ENCODE results near the gene ARMC5.
"Not testable (repeated sequence)": the region's sequence is repeated elsewhere in the genome, so short reads cannot be mapped to it uniquely, and the experiment has no call there.

The ARMC5 gene

GRCh38 chr16:31458844-31459686 lies at the start of gene ARMC5:
ARMC5 (plus strand) TSS chr16:31459501; CDS start chr16:31459525, 24 bp downstream.
- H3K9me3 Mint-ChIP-seq = no peaks in the 10 kb centered on the region
- H3K27me3 Mint-ChIP-seq (ENCODE audit: low read depth) = no peaks in the 10 kb centered on the region
- H3K4me3 Mint-ChIP-seq = peak within 1 kb of the TSS; percentile 87
- peak within 1 kb of the TSS; percentile 96 for H3K27ac Mint-ChIP-seq
- peaks cover 15% of the 10 kb centered on the region for H3K36me3 Mint-ChIP-seq (ENCODE audit: low read depth)
- peaks cover 35% of the 10 kb centered on the region for H3K4me1 Mint-ChIP-seq (ENCODE audit: low read depth)

DNA sequence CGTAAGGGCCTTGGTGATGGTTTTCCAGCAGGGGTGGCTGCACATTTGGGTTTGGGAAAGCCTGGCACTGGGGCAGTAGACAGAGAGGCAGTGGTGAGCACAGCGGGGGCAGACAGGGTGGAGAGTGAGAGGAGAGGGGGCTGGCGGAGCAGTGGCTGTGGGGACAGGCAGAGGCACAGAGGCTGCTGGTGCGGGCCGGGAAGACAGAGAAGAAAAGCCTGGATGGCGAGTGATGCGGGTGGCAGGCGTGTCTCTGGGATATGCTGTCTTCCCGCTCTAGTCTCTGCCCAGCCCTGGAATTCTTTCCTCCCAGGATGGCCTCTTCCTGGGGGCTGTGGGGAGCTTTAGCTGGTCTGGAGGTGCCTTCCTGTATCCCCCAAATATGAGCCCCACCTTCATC lies 49.2 kb upstream of the ARMC5 start:
- Mint-ChIP-seq H3K27ac (no peak overlapping the region), H3K27me3 (ENCODE audit: low read depth) (peaks cover 14% of the 10 kb centered on the region), H3K36me3 (ENCODE audit: low read depth) (no peaks in the 10 kb centered on the region), H3K9me3 (no peaks in the 10 kb centered on the region), H3K4me1 (ENCODE audit: low read depth) (peaks cover 12% of the 10 kb centered on the region), H3K4me3 (no peak overlapping the region)

DNA sequence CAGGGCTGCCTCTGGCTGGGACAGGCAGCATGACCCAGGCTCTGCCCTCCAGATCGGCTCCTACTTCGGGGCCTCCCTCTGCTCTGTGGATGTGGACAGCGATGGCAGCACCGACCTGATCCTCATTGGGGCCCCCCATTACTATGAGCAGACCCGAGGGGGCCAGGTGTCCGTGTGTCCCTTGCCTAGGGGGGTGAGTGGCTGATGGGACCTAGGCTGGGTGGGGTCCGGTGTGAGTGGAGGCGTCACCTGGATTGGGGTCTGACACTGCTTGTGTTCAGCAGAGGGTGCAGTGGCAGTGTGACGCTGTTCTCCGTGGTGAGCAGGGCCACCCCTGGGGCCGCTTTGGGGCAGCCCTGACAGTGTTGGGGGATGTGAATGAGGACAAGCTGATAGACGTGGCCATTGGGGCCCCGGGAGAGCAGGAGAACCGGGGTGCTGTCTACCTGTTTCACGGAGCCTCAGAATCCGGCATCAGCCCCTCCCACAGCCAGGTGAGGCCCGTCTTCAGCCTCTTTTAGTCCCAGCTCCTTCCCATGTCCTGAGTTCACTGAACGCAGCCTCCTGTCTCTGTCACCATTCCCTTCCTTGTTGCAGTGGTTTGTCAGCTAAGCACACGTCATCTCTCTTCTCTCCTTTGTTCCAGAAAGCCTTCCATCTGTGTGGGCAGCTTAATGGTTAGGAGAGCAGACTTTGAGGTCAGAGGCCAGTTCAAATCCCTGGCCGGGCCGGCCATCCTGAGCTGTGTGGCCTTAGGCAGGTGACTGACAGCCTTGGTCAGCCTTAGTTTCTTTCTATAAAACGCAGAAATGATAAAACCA lies 48.1 kb upstream of the ARMC5 start:
- Mint-ChIP-seq H3K9me3 (no peaks in the 10 kb centered on the region), H3K36me3 (ENCODE audit: low read depth) (no peaks in the 10 kb centered on the region), H3K4me1 (ENCODE audit: low read depth) (peaks cover 19% of the 10 kb centered on the region), H3K27me3 (ENCODE audit: low read depth) (peaks cover 14% of the 10 kb centered on the region), H3K27ac (no peak overlapping the region), H3K4me3 (no peak overlapping the region)

DNA sequence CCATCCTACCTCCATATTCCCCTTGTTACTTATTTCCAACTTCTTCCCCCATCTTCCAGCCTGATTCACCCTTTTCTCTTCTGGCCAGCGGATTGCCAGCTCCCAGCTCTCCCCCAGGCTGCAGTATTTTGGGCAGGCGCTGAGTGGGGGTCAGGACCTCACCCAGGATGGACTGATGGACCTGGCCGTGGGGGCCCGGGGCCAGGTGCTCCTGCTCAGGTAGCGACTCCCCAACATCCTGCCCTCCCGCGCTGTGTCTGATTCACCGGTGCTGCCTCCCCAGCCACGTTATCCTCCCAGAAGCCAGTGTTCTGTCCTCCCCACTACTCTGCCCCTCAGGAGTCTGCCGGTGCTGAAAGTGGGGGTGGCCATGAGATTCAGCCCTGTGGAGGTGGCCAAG lies 46.6 kb upstream of the ARMC5 start:
- Mint-ChIP-seq H3K9me3 (no peaks in the 10 kb centered on the region), H3K4me1 (ENCODE audit: low read depth) (peaks cover 23% of the 10 kb centered on the region), H3K27ac (no peak overlapping the region), H3K27me3 (ENCODE audit: low read depth) (peaks cover 11% of the 10 kb centered on the region), H3K4me3 (no peak overlapping the region), H3K36me3 (ENCODE audit: low read depth) (no peaks in the 10 kb centered on the region)

GRCh38 chr16:31413381-31413780 lies 45.9 kb upstream of the ARMC5 start:
- peaks cover 6% of the 10 kb centered on the region for H3K36me3 Mint-ChIP-seq (ENCODE audit: low read depth)
- H3K9me3 Mint-ChIP-seq = peaks cover 6% of the 10 kb centered on the region
- no peak overlapping the region for H3K27ac Mint-ChIP-seq
- no peak overlapping the region for H3K4me3 Mint-ChIP-seq
- peaks cover 29% of the 10 kb centered on the region for H3K4me1 Mint-ChIP-seq (ENCODE audit: low read depth)
- peaks cover 12% of the 10 kb centered on the region for H3K27me3 Mint-ChIP-seq (ENCODE audit: low read depth)

- peaks cover 6% of the 10 kb centered on the region for H3K9me3 Mint-ChIP-seq
- H3K27ac Mint-ChIP-seq = no peak overlapping the region
- no peak overlapping the region for H3K4me3 Mint-ChIP-seq
- H3K4me1 Mint-ChIP-seq (ENCODE audit: low read depth) = peaks cover 33% of the 10 kb centered on the region
- peaks cover 7% of the 10 kb centered on the region for H3K36me3 Mint-ChIP-seq (ENCODE audit: low read depth)
- H3K27me3 Mint-ChIP-seq (ENCODE audit: low read depth) = peaks cover 7% of the 10 kb centered on the region
These were observed 45.4 kb upstream of the ARMC5 start for GRCh38 chr16:31413943-31414342.

DNA sequence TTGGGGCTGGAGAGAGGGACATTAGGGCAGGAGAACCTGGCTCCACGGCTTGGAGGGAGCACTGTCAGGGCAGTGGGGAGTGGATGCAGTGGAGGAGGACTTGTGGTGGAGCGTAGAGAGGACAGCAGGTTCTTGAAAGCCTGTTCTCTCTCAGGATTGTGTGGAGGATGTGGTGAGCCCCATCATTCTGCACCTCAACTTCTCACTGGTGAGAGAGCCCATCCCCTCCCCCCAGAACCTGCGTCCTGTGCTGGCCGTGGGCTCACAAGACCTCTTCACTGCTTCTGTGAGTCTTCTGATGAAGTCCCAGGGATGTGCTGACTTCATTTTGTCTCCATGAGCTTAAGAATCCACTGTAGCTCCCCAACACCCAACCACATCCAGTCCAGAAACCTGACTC lies 44.6 kb upstream of the ARMC5 start:
- H3K4me3 Mint-ChIP-seq = peak overlapping the region; percentile 41
- peaks cover 7% of the 10 kb centered on the region for H3K36me3 Mint-ChIP-seq (ENCODE audit: low read depth)
- H3K9me3 Mint-ChIP-seq = peaks cover 6% of the 10 kb centered on the region
- H3K27me3 Mint-ChIP-seq (ENCODE audit: low read depth) = peaks cover 4% of the 10 kb centered on the region
- H3K27ac Mint-ChIP-seq = peak overlapping the region; percentile 17
- peaks cover 35% of the 10 kb centered on the region for H3K4me1 Mint-ChIP-seq (ENCODE audit: low read depth)

- H3K36me3 Mint-ChIP-seq (ENCODE audit: low read depth) = peaks cover 10% of the 10 kb centered on the region
- peaks cover 44% of the 10 kb centered on the region for H3K4me1 Mint-ChIP-seq (ENCODE audit: low read depth)
- H3K27me3 Mint-ChIP-seq (ENCODE audit: low read depth) = peaks cover 4% of the 10 kb centered on the region
- peaks cover 10% of the 10 kb centered on the region for H3K9me3 Mint-ChIP-seq
- peak overlapping the region; percentile 34 for H3K27ac Mint-ChIP-seq
- peak overlapping the region; percentile 29 for H3K4me3 Mint-ChIP-seq
These were observed 42.9 kb upstream of the ARMC5 start for GRCh38 chr16:31416371-31416770.

DNA sequence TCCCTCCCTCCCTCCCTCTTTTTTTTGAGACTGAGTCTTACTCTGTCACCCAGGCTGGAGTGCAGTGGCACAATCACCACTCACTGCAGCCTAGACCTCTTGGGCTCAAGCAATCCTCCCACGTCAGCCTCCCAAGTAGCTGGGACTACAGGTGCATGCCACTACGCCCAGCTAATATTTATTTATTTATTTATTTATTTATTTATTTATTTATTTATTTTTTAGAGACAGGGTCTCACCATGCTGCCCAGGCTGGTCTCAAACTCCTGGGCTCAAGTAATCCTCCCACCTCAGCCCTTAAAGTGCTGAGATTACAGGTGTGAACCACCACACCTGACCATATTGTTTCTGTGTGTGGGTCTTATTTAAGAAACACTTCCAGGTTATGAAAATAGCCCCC lies 42.3 kb upstream of the ARMC5 start:
- H3K4me3 Mint-ChIP-seq; H3K27me3 Mint-ChIP-seq (ENCODE audit: low read depth); H3K36me3 Mint-ChIP-seq (ENCODE audit: low read depth); H3K27ac Mint-ChIP-seq: not testable (repeated sequence)
- H3K9me3 Mint-ChIP-seq = peaks cover 10% of the 10 kb centered on the region
- peaks cover 49% of the 10 kb centered on the region for H3K4me1 Mint-ChIP-seq (ENCODE audit: low read depth)

- Mint-ChIP-seq H3K4me3 (no peak overlapping the region), H3K27me3 (ENCODE audit: low read depth) (peaks cover 4% of the 10 kb centered on the region), H3K27ac (no peak overlapping the region), H3K9me3 (peaks cover 10% of the 10 kb centered on the region), H3K4me1 (ENCODE audit: low read depth) (peaks cover 55% of the 10 kb centered on the region), H3K36me3 (ENCODE audit: low read depth) (peaks cover 10% of the 10 kb centered on the region)
These were observed 41.4 kb upstream of the ARMC5 start for GRCh38 chr16:31417916-31418315.

DNA sequence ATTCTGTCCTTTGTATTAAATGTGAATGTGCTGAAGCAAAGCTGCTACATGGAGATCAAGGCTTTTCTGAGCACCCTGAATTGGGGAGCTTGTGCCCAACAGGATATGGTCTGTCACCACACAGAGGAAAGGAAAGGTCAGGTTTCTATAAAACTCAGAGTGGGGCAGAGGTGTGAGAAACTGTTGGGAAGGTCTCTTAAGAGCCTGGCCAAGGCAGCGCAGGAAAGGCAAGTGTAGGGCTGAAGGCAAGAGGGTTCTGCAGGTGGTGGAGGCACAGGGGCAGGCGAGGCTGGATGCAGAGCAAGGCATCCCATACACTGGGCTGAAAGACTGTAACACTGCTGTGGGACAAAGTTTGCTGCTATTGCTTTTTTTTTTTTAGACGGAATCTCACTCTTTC lies 39.3 kb upstream of the ARMC5 start:
- Mint-ChIP-seq H3K27me3 (ENCODE audit: low read depth) (peaks cover 4% of the 10 kb centered on the region), H3K4me1 (ENCODE audit: low read depth) (peaks cover 53% of the 10 kb centered on the region), H3K9me3 (peaks cover 10% of the 10 kb centered on the region), H3K4me3 (peak overlapping the region; percentile 54), H3K36me3 (ENCODE audit: low read depth) (peaks cover 11% of the 10 kb centered on the region), H3K27ac (peak overlapping the region; percentile 86)

DNA sequence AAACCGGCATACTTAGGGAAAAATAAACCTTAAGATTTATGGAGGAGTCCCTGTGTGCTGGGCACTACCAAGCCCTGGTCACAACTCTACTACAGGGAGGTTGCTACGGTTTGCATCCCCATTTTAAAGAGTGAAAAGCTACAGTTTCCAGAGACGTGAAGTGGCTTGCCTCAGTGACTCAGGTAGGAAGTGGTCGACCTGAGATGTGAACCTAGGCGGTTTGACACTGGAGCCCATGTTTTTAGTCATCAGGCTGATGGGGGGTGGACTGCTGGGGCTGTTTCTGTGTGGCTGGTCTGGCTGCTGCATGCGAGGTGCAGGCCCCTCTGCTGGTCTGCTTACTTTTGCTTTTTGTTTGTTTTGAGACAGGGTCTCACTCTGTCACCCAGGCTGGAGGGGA lies 37.7 kb upstream of the ARMC5 start:
- Mint-ChIP-seq H3K36me3 (ENCODE audit: low read depth) (peaks cover 11% of the 10 kb centered on the region), H3K27me3 (ENCODE audit: low read depth) (peaks cover 9% of the 10 kb centered on the region), H3K4me3 (peak overlapping the region; percentile 50), H3K9me3 (peaks cover 15% of the 10 kb centered on the region), H3K27ac (peak overlapping the region; percentile 90), H3K4me1 (ENCODE audit: low read depth) (peaks cover 47% of the 10 kb centered on the region)

DNA sequence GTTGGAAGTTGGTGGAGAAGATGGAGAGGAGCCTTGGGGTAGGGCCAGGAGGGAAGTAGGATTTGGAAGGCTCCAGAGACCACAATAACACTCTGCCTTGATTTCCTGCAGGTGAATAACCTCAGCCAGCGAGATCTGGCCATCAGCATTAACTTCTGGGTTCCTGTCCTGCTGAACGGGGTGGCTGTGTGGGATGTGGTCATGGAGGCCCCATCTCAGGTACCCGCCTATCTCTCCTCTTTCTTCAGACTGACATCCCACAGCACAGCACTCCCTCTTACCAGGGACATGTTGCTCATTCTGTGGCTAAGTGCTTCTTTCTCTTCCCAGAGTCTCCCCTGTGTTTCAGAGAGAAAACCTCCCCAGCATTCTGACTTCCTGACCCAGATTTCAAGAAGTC lies 36.1 kb upstream of the ARMC5 start:
- H3K36me3 Mint-ChIP-seq (ENCODE audit: low read depth) = peaks cover 7% of the 10 kb centered on the region
- H3K9me3 Mint-ChIP-seq = peaks cover 11% of the 10 kb centered on the region
- peak overlapping the region; percentile 74 for H3K27ac Mint-ChIP-seq
- peaks cover 5% of the 10 kb centered on the region for H3K27me3 Mint-ChIP-seq (ENCODE audit: low read depth)
- peaks cover 40% of the 10 kb centered on the region for H3K4me1 Mint-ChIP-seq (ENCODE audit: low read depth)
- peak overlapping the region; percentile 36 for H3K4me3 Mint-ChIP-seq

GRCh38 chr16:31423801-31424200 lies 35.5 kb upstream of the ARMC5 start:
- peaks cover 36% of the 10 kb centered on the region for H3K4me1 Mint-ChIP-seq (ENCODE audit: low read depth)
- no peak overlapping the region for H3K27ac Mint-ChIP-seq
- H3K9me3 Mint-ChIP-seq = peaks cover 9% of the 10 kb centered on the region
- peaks cover 4% of the 10 kb centered on the region for H3K27me3 Mint-ChIP-seq (ENCODE audit: low read depth)
- peaks cover 4% of the 10 kb centered on the region for H3K36me3 Mint-ChIP-seq (ENCODE audit: low read depth)
- H3K4me3 Mint-ChIP-seq = no peak overlapping the region

Measured in T-helper 1 cell treated with Interleukin-12 subunit alpha and Interleukin-12 subunit beta and Interleukin-4 antibody, amounts not matched to agents 30 μg/mL and 1 μg/mL, for 36 hours (primary cell).